Activated CD4-positive, alpha-beta memory T cell treated with anti-CD3 and anti-CD28 coated beads for 36 hours (primary cell): ENCODE data around the gene MSH5. TPM values are rescaled to one million over a fixed set of nuclear protein-coding genes. Genes with fewer than 3 reads are reported as not detected.

Experiments
- CTCF ChIA-PET: fragments of 350-600 bp; sonication (Branson Sonifier 250); formaldehyde crosslinking; loops from one replicate; lab custom pipeline; 2021; ENCODE audit warnings: antibody characterized with exemption, inconsistent platforms; lab: Charles Lee
- POLR2A ChIA-PET: fragments of 350-600 bp; sonication (Branson Sonifier 250); formaldehyde crosslinking; loops from one replicate; lab custom pipeline; 2021; ENCODE audit warnings: antibody characterized with exemption; lab: Charles Lee
- DNase-seq: peaks from one replicate; pipeline ENCODE4 v3.0.0-alpha.2; 2020
- H3K27ac Mint-ChIP-seq: one replicate; pipeline ENCODE4 v1.8.0; 2021; ENCODE audit warnings: mixed read lengths
- H3K27me3 Mint-ChIP-seq: one replicate; pipeline ENCODE4 v1.8.0; 2021; ENCODE audit warnings: mixed read lengths
- H3K36me3 Mint-ChIP-seq: one replicate; pipeline ENCODE4 v1.8.0; 2021; ENCODE audit warnings: mixed read lengths
- H3K4me1 Mint-ChIP-seq: one replicate; pipeline ENCODE4 v1.8.0; 2021; ENCODE audit warnings: low read depth, mixed read lengths
- H3K4me3 Mint-ChIP-seq: one replicate; pipeline ENCODE4 v1.8.0; 2021; ENCODE audit warnings: mild to moderate bottlenecking, mixed read lengths
- H3K9me3 Mint-ChIP-seq: one replicate; pipeline ENCODE4 v1.8.0; 2021; ENCODE audit warnings: mixed read lengths
- intact Hi-C: fragments of 100-400 bp; cut with micrococcal nuclease; formaldehyde crosslinking; loops from one replicate; pipeline ENCODE4 v1.15.1; 2023
- total RNA-seq, 2 experiments: library from RNA; stranded (reverse); gene quantifications; one replicate each; pipeline ENCODE4 v1.2.3, GENCODE V29; 2021

The MSH5 gene
- total RNA-seq, 2 experiments from 2014 or later = 80.9 to 83.8 TPM

DNA sequence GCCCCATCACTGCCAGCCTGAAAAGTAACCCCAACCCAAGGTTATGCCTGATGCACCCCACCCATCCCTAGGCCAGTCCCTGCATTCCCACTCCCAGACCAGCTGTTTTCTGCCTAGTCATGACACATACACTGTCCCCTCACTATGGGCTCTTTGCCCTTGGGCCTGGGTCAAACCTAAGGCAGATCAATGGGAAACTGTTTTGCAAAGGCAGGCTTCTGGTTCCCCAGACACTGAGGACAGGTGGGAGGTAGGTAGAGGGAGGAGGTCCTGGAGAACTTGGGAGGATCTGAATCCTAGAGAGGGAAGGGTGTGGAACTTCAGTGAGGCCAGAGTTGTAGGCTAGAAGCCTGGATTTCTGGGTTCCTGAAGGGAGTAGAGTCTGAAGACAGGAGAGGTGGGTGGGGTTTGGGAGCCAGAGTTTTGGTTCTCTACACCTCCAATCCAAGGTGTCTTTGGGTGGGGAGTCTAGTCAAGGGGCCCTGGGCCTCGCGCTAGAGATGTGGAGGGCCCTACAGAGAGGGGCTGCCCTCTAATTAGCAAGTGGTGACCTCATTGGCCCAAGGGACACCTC is 5.5 kb upstream of the MSH5 start:
- ChIA-PET CTCF (interaction anchor here (0.6 to 8.1 kb wide), 3 partner anchors 37 to 461 kb away, joined by 3 to 67 read pairs (median 3); partner anchors contain the start of gene LY6G5C), POLR2A (interaction anchor here (0.7 to 3.0 kb wide), 4 partner anchors 73 to 193 kb away, joined by 3 to 15 read pairs (median 3); partner anchors contain the start of genes DDX39B, HSPA1B and LSM2)
- Mint-ChIP-seq H3K9me3 (no peaks in the 10 kb centered on the region), H3K36me3 (peaks cover 49% of the 10 kb centered on the region), H3K27ac (peak overlapping the region; percentile 88), H3K27me3 (no peaks in the 10 kb centered on the region), H3K4me1 (peaks cover 64% of the 10 kb centered on the region), H3K4me3 (peak overlapping the region; percentile 98)
- DNase-seq = no peak
- intact Hi-C loops = loop anchor here (10.0 kb wide), 2 partner anchors 240 to 1170 kb away; partner anchors contain the start of gene DXO

DNA sequence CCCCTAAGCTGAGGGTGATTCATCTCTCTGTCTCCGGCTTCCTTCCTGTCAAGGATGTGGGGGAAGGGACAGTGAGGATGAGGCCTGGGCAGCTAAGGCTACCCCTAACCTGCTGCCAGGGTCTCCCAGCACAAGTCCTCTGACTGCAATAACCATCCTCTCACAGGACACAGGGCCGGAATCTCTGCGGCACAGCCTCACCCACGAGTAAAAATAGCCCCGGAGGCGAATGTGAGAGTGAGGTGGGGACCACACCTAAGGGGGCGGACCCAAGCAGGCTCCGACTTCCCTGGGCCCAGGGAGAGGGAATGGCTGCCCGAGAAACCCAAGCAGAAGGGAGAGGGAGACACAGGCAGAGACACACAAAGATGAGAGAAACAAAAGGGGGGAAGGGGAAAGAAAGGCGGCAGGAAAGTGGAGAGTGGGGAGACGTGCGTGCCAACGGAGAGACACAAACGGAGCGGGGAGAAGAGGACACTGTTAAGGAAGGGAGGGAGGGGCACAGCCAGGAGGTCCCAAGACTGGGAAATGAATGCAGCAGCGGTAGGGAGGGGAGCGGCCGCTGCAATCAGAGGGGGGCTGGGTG is 4.9 kb upstream of the MSH5 start:
- intact Hi-C loops = loop anchor here (5.0 to 10.0 kb wide), 4 partner anchors 188 to 1170 kb away; partner anchors contain the start of genes ATP6V1G2, DXO, NFKBIL1 and PSMB8
- peaks cover 50% of the 10 kb centered on the region for H3K36me3 Mint-ChIP-seq

DNA sequence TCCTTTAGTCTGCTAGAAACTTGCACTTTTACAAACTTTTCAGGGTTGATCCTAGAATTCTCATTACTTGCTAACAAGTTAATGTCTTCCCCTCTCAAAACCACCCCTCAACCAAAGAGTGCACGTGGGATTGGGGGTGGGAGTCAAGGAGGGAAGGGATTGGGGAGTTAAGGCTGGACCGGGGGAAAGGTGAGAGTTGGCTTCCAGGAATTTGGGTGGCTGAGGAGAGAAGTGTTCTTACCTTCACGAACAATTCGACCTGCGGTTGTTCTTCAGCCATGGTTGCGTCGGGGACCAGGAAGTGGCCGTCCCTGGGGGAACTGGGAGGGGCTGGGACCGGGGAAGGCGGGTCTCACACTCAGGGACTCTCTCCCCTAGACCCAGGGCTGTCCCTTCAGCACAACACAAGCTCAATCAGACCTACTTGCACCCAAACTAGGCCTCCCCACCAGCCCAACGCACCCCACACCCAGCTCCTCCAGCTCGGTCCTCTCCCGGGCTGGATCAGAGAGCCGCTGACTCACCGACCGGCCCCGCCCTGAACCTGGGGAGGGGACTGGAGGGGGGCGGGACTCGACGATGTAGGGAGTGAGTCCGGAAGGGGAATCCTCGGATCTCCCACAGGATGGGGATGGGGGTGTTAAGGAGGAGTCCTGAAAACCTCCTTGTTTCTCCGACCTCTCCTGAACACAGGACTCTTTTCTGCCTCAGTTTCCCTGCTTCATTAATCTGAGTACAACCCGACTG is 3.6 kb upstream of the MSH5 start, which contains the start of gene CLIC1:
Gene CLIC1 (minus strand): TSS at position 510 of the 747 bp plus-strand sequence. CDS start 230 bp downstream, at position 280.
- H3K4me3 Mint-ChIP-seq = peak within 1 kb of the TSS; percentile 98
- H3K9me3 Mint-ChIP-seq = no peaks in the 10 kb centered on the region
- H3K4me1 Mint-ChIP-seq = peaks cover 64% of the 10 kb centered on the region
- no peaks in the 10 kb centered on the region for H3K27me3 Mint-ChIP-seq
- ChIA-PET POLR2A (interaction anchor here (0.6 to 3.4 kb wide), 8 partner anchors 10 to 94 kb away, joined by 3 to 15 read pairs (median 3); partner anchors contain the start of genes GPANK1 and HSPA1B), CTCF (interaction anchor here (1.1 to 8.1 kb wide), 4 partner anchors 35 to 94 kb away, joined by 3 to 67 read pairs (median 7); no protein-coding TSS in a partner anchor)
- intact Hi-C loops = loop anchor here (5.0 to 10.0 kb wide), 4 partner anchors 189 to 1171 kb away; partner anchors contain the start of genes ATP6V1G2, DXO, NFKBIL1 and PSMB8
- peaks cover 52% of the 10 kb centered on the region for H3K36me3 Mint-ChIP-seq
- peak within 1 kb of the TSS; percentile 88 for H3K27ac Mint-ChIP-seq
- peak; percentile 91 for DNase-seq

More for the DNA sequence above, 4.9 kb upstream of the MSH5 start:
- no peaks in the 10 kb centered on the region for H3K27me3 Mint-ChIP-seq
- H3K4me3 Mint-ChIP-seq = peak overlapping the region; percentile 98
- peak overlapping the region; percentile 88 for H3K27ac Mint-ChIP-seq
- no peaks in the 10 kb centered on the region for H3K9me3 Mint-ChIP-seq
- POLR2A ChIA-PET = interaction anchor here (0.6 to 3.0 kb wide), 7 partner anchors 49 to 194 kb away, joined by 3 to 15 read pairs (median 3); partner anchors contain the start of genes DDX39B, HSPA1B and LSM2
- CTCF ChIA-PET = interaction anchor here (1.3 to 8.1 kb wide), 4 partner anchors 36 to 95 kb away, joined by 3 to 67 read pairs (median 7); partner anchors contain the start of gene LY6G5C
- peak; percentile 76 for DNase-seq
- peaks cover 65% of the 10 kb centered on the region for H3K4me1 Mint-ChIP-seq

GRCh38 chr6:31736768-31737314 is 3.0 kb upstream of the MSH5 start:
- CTCF ChIA-PET = interaction anchor here (1.1 to 8.1 kb wide), 8 partner anchors 34 to 94 kb away, joined by 3 to 67 read pairs (median 7); no protein-coding TSS in a partner anchor
- no peak for DNase-seq

DNA sequence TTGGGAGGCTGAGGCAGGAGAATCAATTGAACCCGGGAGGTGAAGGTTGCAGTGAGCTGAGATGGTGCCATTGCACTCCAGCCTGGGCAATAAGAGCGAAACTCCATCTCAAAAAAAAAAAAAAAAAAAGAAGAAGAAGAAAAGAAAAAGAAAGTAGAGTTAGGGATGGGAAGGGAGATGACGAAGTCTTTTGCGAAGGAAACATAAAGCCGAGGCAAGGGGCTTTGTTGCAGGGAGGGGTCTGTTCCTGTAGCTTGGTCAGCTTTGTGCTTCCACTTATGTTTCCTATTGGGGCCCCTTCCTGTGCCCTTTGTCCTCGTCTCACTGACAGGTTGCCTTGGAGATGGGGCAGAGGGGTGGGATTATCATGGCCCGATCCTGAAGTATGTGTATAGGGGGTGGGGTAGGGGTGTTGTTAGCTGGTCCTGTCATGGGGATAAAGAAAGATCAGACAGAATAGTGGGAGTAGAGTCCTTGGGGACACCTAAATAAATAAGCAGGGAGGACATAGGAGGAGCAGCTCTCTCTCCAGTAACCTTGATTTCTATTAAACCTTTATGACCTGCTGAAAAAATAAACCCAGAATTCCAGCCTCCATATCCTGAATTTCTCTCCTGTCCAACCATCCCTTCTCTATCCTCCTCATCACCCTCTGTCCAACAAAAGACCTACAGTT is 2.4 kb upstream of the MSH5 start:
- ChIA-PET POLR2A (interaction anchor here (0.8 to 3.4 kb wide), 11 partner anchors 8 to 1234 kb away, joined by 3 to 15 read pairs (median 6); partner anchors contain the start of genes ABHD16A, ATF6B, DDAH2 and HSPA1A), CTCF (interaction anchor here (0.6 to 8.1 kb wide), 14 partner anchors 8 to 186 kb away, joined by 3 to 67 read pairs (median 8); partner anchors contain the start of genes DDAH2, GPANK1, LSM2 and VARS1)
- Mint-ChIP-seq H3K27ac (peak overlapping the region; percentile 88), H3K27me3 (no peaks in the 10 kb centered on the region), H3K9me3 (no peaks in the 10 kb centered on the region), H3K4me3 (peak overlapping the region; percentile 98), H3K4me1 (peaks cover 63% of the 10 kb centered on the region), H3K36me3 (peaks cover 52% of the 10 kb centered on the region)
- DNase-seq = peak; percentile 42
- intact Hi-C loops = loop anchor here (5.0 to 10.0 kb wide), 4 partner anchors 190 to 1173 kb away; partner anchors contain the start of genes ATP6V1G2, DXO, NFKBIL1 and PSMB8

More at GRCh38 chr6:31736768-31737314, 3.0 kb upstream of the MSH5 start:
- POLR2A ChIA-PET = interaction anchor here (0.7 to 3.4 kb wide), 6 partner anchors 76 to 99 kb away, joined by 3 to 15 read pairs (median 8); partner anchors contain the start of genes HSPA1A, HSPA1B and HSPA1L
- no peaks in the 10 kb centered on the region for H3K9me3 Mint-ChIP-seq
- peak overlapping the region; percentile 88 for H3K27ac Mint-ChIP-seq
- H3K4me1 Mint-ChIP-seq = peaks cover 66% of the 10 kb centered on the region
- no peaks in the 10 kb centered on the region for H3K27me3 Mint-ChIP-seq
- intact Hi-C loops = loop anchor here (5.0 to 10.0 kb wide), 4 partner anchors 190 to 1172 kb away; partner anchors contain the start of genes ATP6V1G2, DXO, NFKBIL1 and PSMB8
- peaks cover 55% of the 10 kb centered on the region for H3K36me3 Mint-ChIP-seq
- peak overlapping the region; percentile 98 for H3K4me3 Mint-ChIP-seq

DNA sequence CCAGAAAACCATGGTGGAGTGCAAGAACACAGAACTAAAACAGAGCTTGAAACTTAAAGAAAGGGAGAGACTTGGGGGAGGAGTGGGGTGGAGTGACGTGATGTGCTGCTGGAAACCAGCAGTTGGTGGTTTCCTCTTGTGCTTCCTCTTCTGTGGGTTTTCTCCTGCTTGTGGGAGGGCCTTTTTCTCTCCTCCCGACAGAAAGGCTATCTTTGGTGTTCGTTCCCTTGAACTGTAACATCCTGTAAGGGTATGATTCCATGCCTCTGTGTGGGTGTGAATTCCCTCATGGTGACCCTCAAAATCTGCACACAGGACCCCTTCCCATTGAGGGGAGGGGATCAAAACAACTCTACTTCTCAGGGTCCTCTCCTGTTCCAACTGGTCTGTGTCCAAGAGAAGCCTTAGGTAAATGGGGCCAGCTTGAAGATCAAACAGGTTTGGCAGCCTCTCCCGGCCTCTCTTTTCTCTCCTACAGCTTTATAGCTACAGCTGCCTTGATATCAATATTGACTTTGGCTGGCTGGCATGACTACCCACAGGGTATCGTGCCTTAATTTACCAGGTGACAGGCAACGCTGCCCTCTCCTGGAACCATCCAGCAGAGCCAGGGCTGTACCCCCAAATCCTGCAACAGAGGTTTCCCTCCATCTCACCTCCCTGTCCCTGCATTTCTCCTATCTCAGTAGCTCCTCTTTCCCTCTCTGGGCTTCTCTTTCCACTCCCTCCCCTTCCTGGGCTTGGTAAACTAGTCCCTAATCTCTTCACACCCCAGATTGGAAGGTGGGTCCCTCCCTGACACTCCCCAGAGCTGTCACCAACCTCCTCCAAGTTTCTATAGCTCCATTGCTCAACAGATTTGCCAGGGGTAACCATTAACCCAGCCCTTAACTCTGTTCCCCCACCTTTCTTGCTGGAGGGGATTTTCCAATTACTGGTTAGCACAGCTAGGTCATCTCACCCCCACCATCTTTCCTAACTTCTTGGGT is 1.5 kb upstream of the MSH5 start:
- DNase-seq = peak; percentile 83
- ChIA-PET CTCF (interaction anchor here (0.6 to 8.1 kb wide), 18 partner anchors 9 to 187 kb away, joined by 3 to 67 read pairs (median 4); partner anchors contain the start of genes DDAH2, GPANK1, HSPA1A and HSPA1B), POLR2A (interaction anchor here (0.7 to 3.4 kb wide), 16 partner anchors 9 to 1233 kb away, joined by 3 to 15 read pairs (median 4); partner anchors contain the start of genes ABHD16A, ATF6B, DDAH2 and HSPA1A)
- peak overlapping the region; percentile 88 for H3K27ac Mint-ChIP-seq
- H3K4me3 Mint-ChIP-seq = peak overlapping the region; percentile 98
- H3K4me1 Mint-ChIP-seq = peaks cover 61% of the 10 kb centered on the region
- H3K36me3 Mint-ChIP-seq = peaks cover 56% of the 10 kb centered on the region
- intact Hi-C loops = loop anchor here (1.0 to 10.0 kb wide), 12 partner anchors 31 to 1173 kb away; partner anchors contain the start of genes ABHD16A, ATP6V1G2, BAG6 and DXO
- H3K9me3 Mint-ChIP-seq = no peaks in the 10 kb centered on the region
- H3K27me3 Mint-ChIP-seq = no peaks in the 10 kb centered on the region

DNA sequence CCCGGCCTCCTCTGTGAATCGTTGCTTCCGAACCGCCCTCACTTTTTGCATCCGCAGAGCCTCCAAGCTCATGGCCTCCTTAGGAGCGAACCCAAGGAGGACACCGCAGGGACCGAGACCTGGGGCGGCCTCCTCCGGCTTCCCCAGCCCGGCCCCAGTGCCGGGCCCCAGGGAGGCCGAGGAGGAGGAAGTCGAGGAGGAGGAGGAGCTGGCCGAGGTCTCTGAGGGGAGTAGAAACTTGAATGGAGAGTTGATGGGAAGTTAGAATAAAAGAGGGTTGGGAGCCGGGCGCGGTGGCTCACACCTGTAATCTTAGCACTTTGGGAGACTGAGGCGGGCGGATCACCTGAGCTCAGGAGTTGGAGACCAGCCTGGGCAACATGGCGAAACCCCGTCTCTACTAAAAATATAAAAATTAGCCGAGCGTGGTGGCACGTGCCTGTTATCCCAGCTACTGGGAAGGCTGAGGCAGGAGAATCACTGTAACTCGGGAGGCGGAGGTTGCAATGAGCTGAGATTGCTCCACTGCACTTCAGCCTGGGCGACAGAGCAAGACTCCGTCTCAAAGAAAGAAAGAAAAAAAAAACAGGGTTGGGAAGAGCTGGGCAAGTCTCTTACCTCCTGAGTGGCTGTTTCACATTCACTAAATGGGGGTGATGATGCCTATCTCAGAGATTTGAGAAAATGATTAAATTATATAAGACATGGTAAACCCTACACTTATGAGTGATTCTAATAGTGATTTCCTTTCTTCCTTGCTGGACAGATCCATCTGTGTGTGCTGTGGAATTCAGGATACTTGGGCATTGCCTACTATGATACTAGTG is 805 bp downstream of the MSH5 start:
- intact Hi-C loops = no loop called here
- Mint-ChIP-seq H3K4me1 (peaks cover 48% of the 10 kb centered on the region), H3K9me3 (no peaks in the 10 kb centered on the region), H3K27ac (peak overlapping the region; percentile 91), H3K27me3 (no peaks in the 10 kb centered on the region), H3K36me3 (peaks cover 49% of the 10 kb centered on the region), H3K4me3 (peak overlapping the region; percentile 94)
- ChIA-PET CTCF (interaction anchor here (1.2 to 8.1 kb wide), 6 partner anchors 11 to 86 kb away, joined by 3 to 67 read pairs (median 13); partner anchors contain the start of genes DDAH2, LY6G5C and VARS1), POLR2A (interaction anchor here (0.7 to 2.1 kb wide), 17 partner anchors 9 to 388 kb away, joined by 3 to 7 read pairs (median 3); partner anchors contain the start of genes ABHD16A, DDAH2, DDX39B and EHMT2)
- DNase-seq = peak; percentile 56

GRCh38 chr6:31741815-31742214 is 2.0 kb downstream of the MSH5 start:
- intact Hi-C loops = no loop called here
- ChIA-PET POLR2A (interaction anchor here (1.3 kb wide), 1 partner anchor 86 kb away, joined by 5 read pairs; the partner anchor contains the start of gene HSPA1B), CTCF (interaction anchor here (1.5 to 8.1 kb wide), 3 partner anchors 12 to 85 kb away, joined by 4 to 67 read pairs (median 40); partner anchors contain the start of gene DDAH2)
- Mint-ChIP-seq H3K4me3 (peak overlapping the region; percentile 94), H3K27ac (no peak overlapping the region), H3K4me1 (peaks cover 45% of the 10 kb centered on the region), H3K27me3 (no peaks in the 10 kb centered on the region), H3K36me3 (peaks cover 46% of the 10 kb centered on the region), H3K9me3 (no peaks in the 10 kb centered on the region)
- no peak for DNase-seq
